Caco-2 (cell line): ENCODE measurements around the gene GRIFIN. TPM values are rescaled to one million over a fixed set of nuclear protein-coding genes. Genes with fewer than 3 reads are reported as not detected.

Experiments used
- BruUV-seq: library from RNA; stranded (reverse); fragments of 400-500 nt; replicated peaks from 2 replicates; lab custom pipeline; 2021; lab: Mats Ljungman, UMichigan
- CTCF ChIA-PET: fragments of 300-600 bp; sonication (Branson Sonifier 250); formaldehyde crosslinking; loops from one replicate; lab custom pipeline; 2022; ENCODE audit warnings: antibody characterized with exemption; lab: Charles Lee
- POLR2A ChIA-PET: fragments of 300-600 bp; sonication (Branson Sonifier 250); formaldehyde crosslinking; loops from one replicate; lab custom pipeline; 2022; ENCODE audit warnings: antibody characterized with exemption; lab: Charles Lee
- DNase-seq, 2 experiments: peaks; one replicate each; pipeline versions ENCODE4 v3.0.0 to v3.0.0-alpha.2; 2020 to 2022
- H3K27me3 ChIP-seq: replicated peaks from 2 replicates; pipeline ENCODE4 v1.6.0; 2011; ENCODE audit warnings: low read length; ENCODE audit not compliant: control insufficient read depth, insufficient read depth
- H3K36me3 ChIP-seq: 2 replicates; pipeline ENCODE4 v1.5.1; 2011; ENCODE audit warnings: low read length; ENCODE audit not compliant: control insufficient read depth, insufficient read depth
- H3K4me1 ChIP-seq: fragments of 250-450 bp; sonication (Bioruptor Pico); 2 replicates; pipeline ENCODE4 v1.5.1; 2020; ENCODE audit warnings: mild to moderate bottlenecking
- H3K4me3 ChIP-seq: 2 replicates; pipeline ENCODE4 v1.5.1; 2011; ENCODE audit warnings: low read depth, mild to moderate bottlenecking, control low read depth, low read length
- H3K9me3 ChIP-seq: fragments of 250-450 bp; sonication (Bioruptor Pico); 2 replicates; pipeline ENCODE4 v1.5.1; 2020; ENCODE audit warnings: mild to moderate bottlenecking, moderate library complexity
- H3K27ac Mint-ChIP-seq: one replicate; pipeline ENCODE4 v1.8.0; 2022; ENCODE audit warnings: mixed read lengths; ENCODE audit not compliant: unreplicated experiment
- H3K27me3 Mint-ChIP-seq: one replicate; pipeline ENCODE4 v1.8.0; 2022; ENCODE audit warnings: mixed read lengths; ENCODE audit not compliant: insufficient read depth, unreplicated experiment
- H3K36me3 Mint-ChIP-seq: one replicate; pipeline ENCODE4 v1.8.0; 2022; ENCODE audit warnings: mild to moderate bottlenecking, mixed read lengths; ENCODE audit not compliant: insufficient read depth, unreplicated experiment
- H3K4me1 Mint-ChIP-seq: one replicate; pipeline ENCODE4 v1.8.0; 2022; ENCODE audit warnings: low read depth, mixed read lengths; ENCODE audit not compliant: unreplicated experiment
- H3K4me3 Mint-ChIP-seq: one replicate; pipeline ENCODE4 v1.8.0; 2022; ENCODE audit warnings: mild to moderate bottlenecking, moderate library complexity, mixed read lengths; ENCODE audit not compliant: unreplicated experiment
- H3K9me3 Mint-ChIP-seq: one replicate; pipeline ENCODE4 v1.8.0; 2022; ENCODE audit warnings: mixed read lengths; ENCODE audit not compliant: unreplicated experiment
- intact Hi-C: fragments of 100-400 bp; cut with micrococcal nuclease; formaldehyde crosslinking; loops from one replicate; pipeline ENCODE4 v1.10.0; 2022; ENCODE audit not compliant: unreplicated experiment
- total RNA-seq: library from RNA; stranded (reverse); gene quantifications from 2 replicates; pipeline ENCODE4 v1.2.3, GENCODE V29; 2022
- TF ChIP-seq, protein P1 (sequence below), 2 experiments: fragments of 200-600 bp in 1 of 2; IDR thresholded peaks; 1 replicate in 1 of 2; 2 replicates in 1 of 2; pipeline versions ENCODE4 v1.5.1 to v1.8.0; 2011 to 2022; ENCODE audit warnings: antibody characterized with exemption in 1 of 2, control low read depth in 1 of 2, inconsistent platforms in 1 of 2, low read depth in 1 of 2, low read length in 1 of 2, mild to moderate bottlenecking in 1 of 2, moderate library complexity in 1 of 2; ENCODE audit not compliant: insufficient read depth in 1 of 2, severe bottlenecking in 1 of 2, unreplicated experiment in 1 of 2

GRIFIN gene
- total RNA-seq, 1 experiment from 2014 or later = not detected

DNA sequence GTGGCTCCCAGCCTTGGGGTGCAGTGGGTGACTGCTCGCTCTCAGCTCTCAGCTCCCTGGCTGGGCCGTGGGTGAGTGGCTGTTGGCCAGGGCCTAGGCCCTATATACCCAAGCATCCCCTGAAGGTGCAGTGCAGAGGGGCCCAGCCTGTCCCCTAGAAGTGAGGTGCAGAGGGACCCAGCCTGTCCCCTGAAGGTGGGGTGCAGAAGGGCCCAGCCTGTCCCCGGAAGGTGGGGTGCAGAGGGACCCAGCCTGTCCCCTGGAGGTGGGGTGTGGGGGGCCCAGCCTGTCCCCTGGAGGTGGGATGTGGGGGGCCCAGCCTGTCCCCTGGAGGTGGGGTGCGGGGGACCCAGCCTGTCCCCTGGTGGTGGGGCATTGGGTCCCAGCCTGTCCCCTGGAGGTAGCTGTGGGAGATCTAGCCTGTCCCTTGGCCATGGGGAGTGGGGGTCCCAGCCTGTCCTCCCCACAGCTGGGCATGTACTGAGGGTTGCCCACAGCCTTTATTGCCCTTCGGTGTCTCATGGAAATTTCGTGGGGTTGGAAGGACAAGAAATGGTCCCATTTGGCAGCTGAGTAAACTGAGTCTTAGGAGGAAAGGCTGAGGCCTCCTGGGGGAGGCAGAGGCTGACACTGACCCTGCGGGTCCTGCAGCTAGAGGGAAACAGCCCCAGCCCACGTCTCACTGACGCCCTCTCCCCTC lies 25.9 kb upstream of the GRIFIN start:
- no peaks in the 10 kb centered on the region for H3K4me1 ChIP-seq
- BruUV-seq = no TSS peak
- TF ChIP-seq, protein P1, sequence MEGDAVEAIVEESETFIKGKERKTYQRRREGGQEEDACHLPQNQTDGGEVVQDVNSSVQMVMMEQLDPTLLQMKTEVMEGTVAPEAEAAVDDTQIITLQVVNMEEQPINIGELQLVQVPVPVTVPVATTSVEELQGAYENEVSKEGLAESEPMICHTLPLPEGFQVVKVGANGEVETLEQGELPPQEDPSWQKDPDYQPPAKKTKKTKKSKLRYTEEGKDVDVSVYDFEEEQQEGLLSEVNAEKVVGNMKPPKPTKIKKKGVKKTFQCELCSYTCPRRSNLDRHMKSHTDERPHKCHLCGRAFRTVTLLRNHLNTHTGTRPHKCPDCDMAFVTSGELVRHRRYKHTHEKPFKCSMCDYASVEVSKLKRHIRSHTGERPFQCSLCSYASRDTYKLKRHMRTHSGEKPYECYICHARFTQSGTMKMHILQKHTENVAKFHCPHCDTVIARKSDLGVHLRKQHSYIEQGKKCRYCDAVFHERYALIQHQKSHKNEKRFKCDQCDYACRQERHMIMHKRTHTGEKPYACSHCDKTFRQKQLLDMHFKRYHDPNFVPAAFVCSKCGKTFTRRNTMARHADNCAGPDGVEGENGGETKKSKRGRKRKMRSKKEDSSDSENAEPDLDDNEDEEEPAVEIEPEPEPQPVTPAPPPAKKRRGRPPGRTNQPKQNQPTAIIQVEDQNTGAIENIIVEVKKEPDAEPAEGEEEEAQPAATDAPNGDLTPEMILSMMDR (IDR thresholded peaks at IDR 0.05; ENCODE audit: insufficient read depth in 1 of 2, low read depth in 1 of 2, low read length in 1 of 2, severe bottlenecking in 1 of 2, unreplicated experiment in 1 of 2) = no peak
- Mint-ChIP-seq H3K4me1 (no peaks in the 10 kb centered on the region), H3K27me3 (no peaks in the 10 kb centered on the region), H3K27ac (no peak overlapping the region), H3K9me3 (no peaks in the 10 kb centered on the region), H3K4me3 (no peak overlapping the region), H3K36me3 (no peaks in the 10 kb centered on the region)
- intact Hi-C loops = no loop called here
- ChIA-PET CTCF (no interaction called here), POLR2A (no interaction called here)
- no peak overlapping the region for H3K4me3 ChIP-seq
- no peaks in the 10 kb centered on the region for H3K36me3 ChIP-seq
- H3K9me3 ChIP-seq = no peaks in the 10 kb centered on the region
- DNase-seq = no peak
- H3K27me3 ChIP-seq = no peaks in the 10 kb centered on the region

DNA sequence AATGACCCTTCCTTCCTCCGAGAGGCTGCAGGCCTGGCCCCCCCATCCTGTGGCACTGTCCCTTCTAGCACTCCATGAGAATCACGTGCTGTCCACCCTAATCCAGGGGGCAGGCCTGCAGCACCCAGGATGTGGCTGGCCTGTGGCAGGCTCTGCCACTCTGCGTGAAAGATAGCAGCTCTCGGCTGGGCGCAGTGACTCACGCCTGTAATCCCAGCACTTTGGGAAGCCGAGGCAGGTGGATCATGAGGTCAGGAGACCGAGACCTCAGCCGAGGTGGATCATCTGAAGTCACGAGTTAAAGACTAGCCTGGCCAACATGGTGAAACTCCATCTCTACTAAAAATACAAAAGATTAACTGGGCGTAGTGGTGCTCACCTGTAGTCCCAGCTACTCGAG lies 24.5 kb upstream of the GRIFIN start:
- no peaks in the 10 kb centered on the region for H3K36me3 Mint-ChIP-seq
- no peaks in the 10 kb centered on the region for H3K4me1 Mint-ChIP-seq
- no peaks in the 10 kb centered on the region for H3K9me3 ChIP-seq
- DNase-seq = no peak
- H3K4me3 ChIP-seq = no peak overlapping the region
- H3K4me1 ChIP-seq = no peaks in the 10 kb centered on the region
- no peak overlapping the region for H3K27ac Mint-ChIP-seq
- no peaks in the 10 kb centered on the region for H3K27me3 Mint-ChIP-seq
- no TSS peak for BruUV-seq
- no peaks in the 10 kb centered on the region for H3K9me3 Mint-ChIP-seq
- H3K36me3 ChIP-seq = no peaks in the 10 kb centered on the region
- CTCF ChIA-PET = no interaction called here
- no peaks in the 10 kb centered on the region for H3K27me3 ChIP-seq
- H3K4me3 Mint-ChIP-seq = no peak overlapping the region
- intact Hi-C loops = no loop called here
- POLR2A ChIA-PET = no interaction called here
- TF ChIP-seq, protein P1 (IDR thresholded peaks at IDR 0.05; ENCODE audit: insufficient read depth in 1 of 2, low read depth in 1 of 2, low read length in 1 of 2, severe bottlenecking in 1 of 2, unreplicated experiment in 1 of 2) = no peak

DNA sequence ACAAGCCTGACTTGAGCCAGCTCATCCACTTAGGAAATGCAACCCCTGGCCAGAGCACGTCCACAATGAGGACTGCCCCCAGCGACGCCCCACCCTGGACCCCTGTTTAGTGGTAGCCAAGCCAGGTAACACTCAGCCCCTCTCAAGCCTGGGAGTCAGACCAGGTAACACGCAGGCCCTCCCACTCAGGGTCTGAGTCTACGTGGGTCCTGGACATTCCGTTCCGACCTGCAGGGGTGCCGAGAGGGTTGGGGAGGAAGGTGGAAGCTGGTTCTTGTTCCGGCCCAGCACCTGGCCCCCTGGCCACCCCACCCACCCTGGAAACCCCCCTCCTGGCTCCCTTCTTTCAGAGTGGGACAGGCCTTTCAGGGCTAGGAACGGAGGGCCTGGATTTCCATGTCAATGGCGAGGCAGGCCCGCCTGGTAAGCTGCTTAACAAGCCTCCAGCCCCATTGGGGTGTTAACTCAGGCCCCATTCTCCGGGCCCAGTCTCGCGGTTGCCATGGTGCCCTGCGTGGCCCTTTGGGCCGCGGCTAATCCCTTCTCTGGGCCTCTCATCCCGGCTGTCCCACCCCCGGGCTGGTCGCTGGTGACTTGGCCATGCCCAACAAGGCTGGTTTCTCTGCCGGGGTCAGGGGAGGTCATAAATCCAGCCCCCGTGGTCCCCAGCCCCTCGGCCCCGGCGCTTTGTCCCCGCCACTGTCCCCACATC lies 23.7 kb upstream of the GRIFIN start:
- Histone ChIP-seq H3K4me3 (no peak overlapping the region), H3K9me3 (no peaks in the 10 kb centered on the region), H3K4me1 (no peaks in the 10 kb centered on the region), H3K36me3 (no peaks in the 10 kb centered on the region), H3K27me3 (no peaks in the 10 kb centered on the region)
- ChIA-PET CTCF (interaction anchor here (0.6 kb wide), 1 partner anchor 68 kb away, joined by 3 read pairs; no protein-coding TSS in a partner anchor), POLR2A (no interaction called here)
- Mint-ChIP-seq H3K4me1 (no peaks in the 10 kb centered on the region), H3K36me3 (no peaks in the 10 kb centered on the region), H3K4me3 (no peak overlapping the region), H3K9me3 (no peaks in the 10 kb centered on the region), H3K27ac (no peak overlapping the region), H3K27me3 (no peaks in the 10 kb centered on the region)
- BruUV-seq = no TSS peak
- DNase-seq = no peak
- intact Hi-C loops = no loop called here
- TF ChIP-seq, protein P1 (IDR thresholded peaks at IDR 0.05; ENCODE audit: insufficient read depth in 1 of 2, low read depth in 1 of 2, low read length in 1 of 2, severe bottlenecking in 1 of 2, unreplicated experiment in 1 of 2) = no peak
